CD14-positive monocyte (primary cell): Measurements from ENCODE around the gene OR7C1. TPM values are rescaled to one million over a fixed set of nuclear protein-coding genes. Genes with fewer than 3 reads are reported as not detected.
"Not testable (repeated sequence)": the region's sequence is repeated elsewhere in the genome, so short reads cannot be mapped to it uniquely, and the experiment has no call there.

Source experiments
- DNase-seq, 3 donors: peaks; one replicate each; pipeline ENCODE4 v3.0.0-alpha.2; 2011 to 2022
- H2AFZ ChIP-seq: 2 replicates; pipeline ENCODE4 v1.6.0; 2012; ENCODE audit warnings: mild to moderate bottlenecking, low read depth, low read length, inconsistent platforms; ENCODE audit not compliant: insufficient read depth, poor library complexity, severe bottlenecking
- H3K27ac ChIP-seq, 2 donors: 1 replicate in 1 of 2; 2 replicates in 1 of 2; pipeline ENCODE4 v1.5.1; 2012 to 2013; ENCODE audit warnings: low read length in 2 of 2, control low read depth in 1 of 2, inconsistent platforms in 1 of 2, low read depth in 1 of 2, mild to moderate bottlenecking in 1 of 2
- H3K27me3 ChIP-seq, 2 donors: one replicate each; pipeline versions ENCODE4 v1.6.0 to v1.6.1; 2011 to 2013; ENCODE audit warnings: low read length in 2 of 2; ENCODE audit not compliant: control insufficient read depth in 2 of 2, insufficient read depth in 2 of 2
- H3K36me3 ChIP-seq, 2 donors: replicated peaks in 1 of 2; 1 replicate in 1 of 2; 2 replicates in 1 of 2; pipeline versions ENCODE4 v1.5.1 to v1.6.1; 2012 to 2013; ENCODE audit warnings: low read length in 2 of 2, control low read depth in 1 of 2, inconsistent platforms in 1 of 2, mild to moderate bottlenecking in 1 of 2; ENCODE audit not compliant: insufficient read depth in 2 of 2, control insufficient read depth in 1 of 2
- H3K4me1 ChIP-seq, 2 donors: 1 replicate in 1 of 2; 2 replicates in 1 of 2; pipeline versions ENCODE4 v1.5.1 to v1.6.1; 2012 to 2013; ENCODE audit warnings: low read length in 2 of 2, control low read depth in 1 of 2, inconsistent platforms in 1 of 2, mild to moderate bottlenecking in 1 of 2, moderate library complexity in 1 of 2; ENCODE audit not compliant: insufficient read depth in 2 of 2, control insufficient read depth in 1 of 2
- H3K4me2 ChIP-seq: replicated peaks from 2 replicates; pipeline ENCODE3; 2012; ENCODE audit warnings: low read length, moderate library complexity, mild to moderate bottlenecking; ENCODE audit not compliant: poor library complexity, severe bottlenecking; ENCODE audit errors: extremely low read depth
- H3K4me3 ChIP-seq, 3 experiments: fragments of 200-600 bp in 1 of 3; sonication (generic) in 1 of 3; replicated peaks in 1 of 3; 1 replicate in 2 of 3; 2 replicates in 1 of 3; pipeline ENCODE4 v1.5.1; 2011 to 2013; ENCODE audit warnings: low read length in 3 of 3, mild to moderate bottlenecking in 3 of 3, control low read depth in 2 of 3, low read depth in 2 of 3, inconsistent platforms in 1 of 3, moderate library complexity in 1 of 3
- H3K79me2 ChIP-seq: 2 replicates; pipeline ENCODE4 v1.6.0; 2012; ENCODE audit warnings: mild to moderate bottlenecking, control low read depth, inconsistent platforms, low read length, moderate library complexity; ENCODE audit not compliant: insufficient read depth
- H3K9ac ChIP-seq: 2 replicates; pipeline ENCODE4 v1.6.0; 2017; ENCODE audit warnings: low read length, mild to moderate bottlenecking; ENCODE audit not compliant: insufficient read depth, poor library complexity, severe bottlenecking
- H3K9me3 ChIP-seq, 2 donors: replicated peaks in 1 of 2; 1 replicate in 1 of 2; 2 replicates in 1 of 2; pipeline versions ENCODE4 v1.5.1 to v1.6.1; 2012 to 2013; ENCODE audit warnings: low read length in 2 of 2, control low read depth in 1 of 2; ENCODE audit not compliant: control insufficient read depth in 1 of 2, insufficient read depth in 1 of 2
- H4K20me1 ChIP-seq: 2 replicates; pipeline ENCODE4 v1.6.0; 2012; ENCODE audit warnings: mild to moderate bottlenecking, low read length, control low read depth, moderate library complexity; ENCODE audit not compliant: insufficient read depth
- H3K27ac Mint-ChIP-seq, 7 donors: one replicate each; pipeline ENCODE4 v1.8.0; 2020; ENCODE audit warnings: mild to moderate bottlenecking in 7 of 7, mixed read lengths in 7 of 7, moderate library complexity in 6 of 7, inconsistent platforms in 2 of 7
- H3K27me3 Mint-ChIP-seq, 3 donors: one replicate each; pipeline ENCODE4 v1.8.0; 2021 to 2022; ENCODE audit warnings: low read depth in 3 of 3, mild to moderate bottlenecking in 3 of 3, mixed read lengths in 3 of 3, moderate library complexity in 3 of 3, inconsistent platforms in 1 of 3
- H3K36me3 Mint-ChIP-seq, 2 donors: one replicate each; pipeline ENCODE4 v1.8.0; 2020; ENCODE audit warnings: mixed read lengths in 2 of 2, inconsistent platforms in 1 of 2, mild to moderate bottlenecking in 1 of 2
- H3K4me1 Mint-ChIP-seq: one replicate; pipeline ENCODE4 v1.8.0; 2020; ENCODE audit warnings: mild to moderate bottlenecking, mixed read lengths
- H3K4me3 Mint-ChIP-seq, 2 donors: one replicate each; pipeline ENCODE4 v1.8.0; 2020; ENCODE audit warnings: mild to moderate bottlenecking in 2 of 2, mixed read lengths in 2 of 2, moderate library complexity in 1 of 2
- H3K9me3 Mint-ChIP-seq, 7 donors: one replicate each; pipeline ENCODE4 v1.8.0; 2020 to 2022; ENCODE audit warnings: mixed read lengths in 7 of 7, mild to moderate bottlenecking in 6 of 7, moderate library complexity in 6 of 7, inconsistent platforms in 2 of 7
- CTCF ChIP-seq: fragments of 200-600 bp; IDR thresholded peaks from one replicate; pipeline ENCODE4 v1.8.0; 2022; ENCODE audit warnings: antibody characterized with exemption, mild to moderate bottlenecking
- WGBS: methylation state at CpG from one replicate; pipeline ENCODE4 v1.1.5; 2013; ENCODE audit warnings: missing lambda C conversion rate; ENCODE audit not compliant: insufficient coverage; 5-methylcytosine and 5-hydroxymethylcytosine counted together
- intact Hi-C, 2 donors: fragments of 100-400 bp; cut with micrococcal nuclease; formaldehyde crosslinking; loops; one replicate each; pipeline versions ENCODE4 v1.15.0 to v1.15.1; 2023
- polyA plus RNA-seq, 3 donors: library from polyadenylated mRNA; depleted of rRNA in 1 of 3; unstranded in 2 of 3; stranded (reverse) in 1 of 3; fragments of 300-500 nt in 2 of 3; fragments of >200 nt in 1 of 3; fragmentation: Illumina TruSeq in 2 of 3; gene quantifications; 1 replicate in 2 of 3; 2 replicates in 1 of 3; pipeline ENCODE4 v1.2.3, GENCODE V29; 2012 to 2021

The OR7C1 gene
- polyA plus RNA-seq, 3 donors: 0.02 to 0.15 TPM; not detected in 1

- peak; percentile 42 to 49 (median 48) for DNase-seq
- not testable (repeated sequence) for H3K79me2 ChIP-seq, H3K9me3 Mint-ChIP-seq, H3K36me3 Mint-ChIP-seq, H3K36me3 ChIP-seq, H3K27me3 ChIP-seq, H4K20me1 ChIP-seq, H3K9me3 ChIP-seq, H2AFZ ChIP-seq
- WGBS: 33% methylated on average over 2 of the region's 8 CpGs
- peak overlapping the region; percentile 98 to 100 (median 99) for H3K27ac Mint-ChIP-seq
- peaks cover 63% of the 10 kb centered on the region for H3K4me1 Mint-ChIP-seq
- intact Hi-C loops: loop anchor here in 1 of 2 donors (10.0 kb wide), 2 partner anchors 109 to 409 kb away; partner anchors contain the start of gene ADGRE3
- Histone ChIP-seq H3K4me1 (peaks cover 68 to 77% of the 10 kb centered on the region in 2 donors), H3K9ac (peak overlapping the region; percentile 81), H3K4me2 (peak overlapping the region; percentile 24), H3K4me3 (peak overlapping the region in 1 of 3 experiments; percentile 56), H3K27ac (peak overlapping the region; percentile 92 to 95)
- peaks cover 1 to 11% (median 2%) of the 10 kb centered on the region in 3 donors for H3K27me3 Mint-ChIP-seq
- peak overlapping the region; percentile 58 to 75 for H3K4me3 Mint-ChIP-seq
Observed at GRCh38 chr19:14783410-14783998, 51.5 kb downstream of the OR7C1 start.

- H3K9me3 Mint-ChIP-seq: peaks cover 0 to 5% (median 0%) of the 10 kb centered on the region in 7 donors
- H3K27ac ChIP-seq: peak overlapping the region; percentile 92 to 95
- no peaks in the 10 kb centered on the region for H3K36me3 ChIP-seq
- 90% methylated on average over 9 of the region's 16 CpGs for WGBS
- peaks cover 1 to 8% (median 6%) of the 10 kb centered on the region in 3 donors for H3K27me3 Mint-ChIP-seq
- peaks cover 61% of the 10 kb centered on the region for H3K4me1 Mint-ChIP-seq
- peak overlapping the region; percentile 24 for H3K4me2 ChIP-seq
- intact Hi-C loops: loop anchor here in 1 of 2 donors (10.0 kb wide), 2 partner anchors 108 to 408 kb away; partner anchors contain the start of gene ADGRE3
- H3K36me3 Mint-ChIP-seq: no peaks in the 10 kb centered on the region
- peak overlapping the region; percentile 98 to 100 (median 99) for H3K27ac Mint-ChIP-seq
- H3K79me2 ChIP-seq: no peaks in the 10 kb centered on the region
- no peaks in the 10 kb centered on the region for H3K9me3 ChIP-seq
- DNase-seq: no peak
- H3K9ac ChIP-seq: peak overlapping the region; percentile 36
- no peak overlapping the region for H2AFZ ChIP-seq
- no peak for TF ChIP-seq CTCF
- H3K27me3 ChIP-seq: no peaks in the 10 kb centered on the region
- H4K20me1 ChIP-seq: no peaks in the 10 kb centered on the region
- peak overlapping the region; percentile 39 to 75 for H3K4me3 Mint-ChIP-seq
- H3K4me1 ChIP-seq: peaks cover 65 to 74% of the 10 kb centered on the region in 2 donors
- peak overlapping the region in 1 of 3 experiments; percentile 56 for H3K4me3 ChIP-seq
Observed at GRCh38 chr19:14782626-14783409, 52.2 kb downstream of the OR7C1 start.

- H3K27ac Mint-ChIP-seq: peak overlapping the region in 4 of 7 donors; percentile 50 to 100 (median 88)
- not testable (repeated sequence) for H3K4me2 ChIP-seq, H3K4me3 ChIP-seq, H3K36me3 ChIP-seq, H3K27me3 Mint-ChIP-seq, H2AFZ ChIP-seq, H3K9me3 Mint-ChIP-seq, DNase-seq, H4K20me1 ChIP-seq, H3K9ac ChIP-seq, H3K36me3 Mint-ChIP-seq, H3K4me3 Mint-ChIP-seq, H3K27me3 ChIP-seq, H3K9me3 ChIP-seq, H3K79me2 ChIP-seq
- H3K4me1 Mint-ChIP-seq: peaks cover 61% of the 10 kb centered on the region
- Histone ChIP-seq H3K27ac (peak overlapping the region in 1 of 2 donors; percentile 20), H3K4me1 (peaks cover 61 to 69% of the 10 kb centered on the region in 2 donors)
- intact Hi-C loops: loop anchor here in 1 of 2 donors (10.0 kb wide), 2 partner anchors 107 to 407 kb away; partner anchors contain the start of gene ADGRE3
- 100% methylated on average over 7 of the region's 17 CpGs for WGBS
Observed at GRCh38 chr19:14781713-14782536, 53.1 kb downstream of the OR7C1 start.
